ENCODE measurements around the gene COPS4. TPM values are rescaled to one million over a fixed set of nuclear protein-coding genes. Genes with fewer than 3 reads are reported as not detected.

COPS4 gene
- total and polyA plus RNA-seq, 2 of the 8 experiments (the other 6 are each of a cell fraction or from before 2014, with no cell fraction given): 14.9 to 28.3 TPM

- Histone ChIP-seq H4K8ac (ENCODE audit: extremely low read depth, insufficient read depth, low read length) (no peak overlapping the region), H3K56ac (replicated peaks; ENCODE audit: insufficient read length, low read depth, low read length) (no peak overlapping the region), H3K27ac (ENCODE audit: low read depth, low read length) (no peak overlapping the region), H2BK120ac (replicated peaks; ENCODE audit: low read depth, low read length) (no peak overlapping the region), H4K91ac (replicated peaks; ENCODE audit: insufficient read length, low read length) (no peak overlapping the region), H2BK5ac (ENCODE audit: low read depth, low read length) (no peak overlapping the region), H2BK20ac (ENCODE audit: low read length) (no peak overlapping the region), H3K14ac (ENCODE audit: insufficient read length) (no peak overlapping the region), H3K4ac (replicated peaks; ENCODE audit: insufficient read length, low read depth, low read length) (no peak overlapping the region), H3K27me3 (replicated peaks in 1 of 4; ENCODE audit: control insufficient read depth in 3 of 4, extremely low read depth in 1 of 4, insufficient read depth in 3 of 4, low read length in 3 of 4) (peaks cover 0 to 10% (median 2%) of the 10 kb centered on the region in 4 experiments; a peak in 4 of 7 replicates), H3K4me1 (replicated peaks in 1 of 4; ENCODE audit: control insufficient read depth in 3 of 4, insufficient read depth in 4 of 4, low read length in 3 of 4) (peaks cover 0 to 2% (median 0%) of the 10 kb centered on the region in 4 experiments; a peak in 1 of 7 replicates), H3K18ac (ENCODE audit: extremely low read depth, low read length) (no peak overlapping the region), H3K4me3 (ENCODE audit: extremely low read depth in 1 of 4, insufficient read depth in 2 of 4, low read depth in 3 of 4, low read length in 4 of 4) (no peak overlapping the region), H2AFZ (ENCODE audit: low read length) (no peak overlapping the region), H4K5ac (ENCODE audit: insufficient read length, low read depth, low read length) (no peak overlapping the region), H3K4me2 (ENCODE audit: insufficient read depth in 1 of 2, low read depth in 2 of 2, low read length in 2 of 2) (no peak overlapping the region), H3K9me3 (ENCODE audit: insufficient read depth in 2 of 2, low read depth in 1 of 2, low read length in 1 of 2) (no peaks in the 10 kb centered on the region), H3K23ac (ENCODE audit: insufficient read length) (no peak overlapping the region), H2BK15ac (ENCODE audit: low read length) (no peak overlapping the region), H2BK12ac (ENCODE audit: low read depth, low read length) (no peak overlapping the region), H3K79me2 (ENCODE audit: control insufficient read depth in 1 of 2, insufficient read depth in 2 of 2, low read length in 2 of 2) (no peaks in the 10 kb centered on the region), H3K79me1 (ENCODE audit: low read depth, low read length) (no peaks in the 10 kb centered on the region), H3K9ac (replicated peaks in 1 of 4; ENCODE audit: extremely low read depth in 1 of 4, low read depth in 3 of 4, low read length in 3 of 4) (no peak overlapping the region), H3K23me2 (ENCODE audit: low read depth, low read length) (peaks cover 2% of the 10 kb centered on the region; the same call in 1 of the 2 replicates), H4K20me1 (replicated peaks in 1 of 2; ENCODE audit: control insufficient read depth in 1 of 2, insufficient read depth in 2 of 2, low read length in 2 of 2) (no peaks in the 10 kb centered on the region), H3K36me3 (ENCODE audit: control insufficient read depth in 2 of 4, insufficient read depth in 4 of 4, low read length in 3 of 4) (no peaks in the 10 kb centered on the region), H2AK5ac (ENCODE audit: low read depth, low read length) (no peak overlapping the region)
- FAIRE-seq (no peak), DNase-seq (ENCODE audit: low read depth in 1 of 2, low spot score in 2 of 2) (no peak)
- WGBS, 2 experiments (ENCODE audit: extremely low coverage in 1 of 2, insufficient coverage in 1 of 2, insufficient read length in 1 of 2, insufficient replicate concordance in 2 of 2, low coverage in 1 of 2, low lambda C conversion rate in 2 of 2, missing lambda C conversion rate in 1 of 2): 87% methylated on average over 7 of the region's 7 CpGs; no CpG with 5 or more reads in 1 of the 2 experiments
- CTCF ChIA-PET (ENCODE audit: partially characterized antibody): interaction anchor here (0.6 kb wide), 1 partner anchor 739 kb away, joined by 3 read pairs; no protein-coding TSS in a partner anchor
- POLR2A ChIA-PET (ENCODE audit: partially characterized antibody): no interaction called here
- no peak for TF ChIP-seq EZH2 (IDR thresholded peaks at IDR 0.05; ENCODE audit: low read depth, low read length, severe bottlenecking)
- no peak for TF ChIP-seq TBP (IDR thresholded peaks at IDR 0.05; ENCODE audit: low read depth, low read length)
- no peak for TF ChIP-seq MAFK (IDR thresholded peaks at IDR 0.05; ENCODE audit: low read depth, low read length)
These were observed 70.0 kb downstream of the COPS4 start for GRCh38 chr4:83104991-83105390.
